ENCODE measurements around the gene FNDC1. TPM values are rescaled to one million over a fixed set of nuclear protein-coding genes. Genes with fewer than 3 reads are reported as not detected.
A peak's percentile ranks its signal among the peaks of the same experiment; 100 is the strongest.

FNDC1 gene
- total RNA-seq, 1 donor from 2014 or later: 0.09 TPM

DNA sequence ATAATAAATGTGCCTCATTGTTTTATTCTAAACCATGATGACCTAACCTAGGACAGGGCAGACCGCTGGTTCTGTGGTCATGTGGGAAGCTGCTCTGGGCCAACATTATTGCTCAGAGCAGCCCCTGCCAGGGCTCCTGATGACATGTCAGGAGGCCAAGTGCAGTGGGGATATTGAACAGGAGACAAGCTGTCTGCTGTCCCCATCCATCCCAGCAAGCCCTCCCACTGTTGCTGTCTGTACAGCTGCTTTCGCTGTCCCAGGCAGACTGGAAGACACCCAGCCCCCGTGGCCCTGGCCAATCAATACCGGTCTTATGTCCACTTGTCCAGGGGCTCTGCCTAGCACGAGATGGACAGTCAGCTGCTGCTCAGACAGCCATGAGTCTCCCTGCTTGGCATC is 43.2 kb upstream of the FNDC1 start:
- Mint-ChIP-seq H3K9me3 (no peaks in the 10 kb centered on the region), H3K4me1 (no peaks in the 10 kb centered on the region), H3K27me3 (ENCODE audit: low read depth) (peaks cover 8% of the 10 kb centered on the region), H3K4me3 (no peak overlapping the region), H3K36me3 (ENCODE audit: low read depth) (no peaks in the 10 kb centered on the region), H3K27ac (ENCODE audit: unreplicated experiment) (no peak overlapping the region)
- TF ChIP-seq, protein P1, sequence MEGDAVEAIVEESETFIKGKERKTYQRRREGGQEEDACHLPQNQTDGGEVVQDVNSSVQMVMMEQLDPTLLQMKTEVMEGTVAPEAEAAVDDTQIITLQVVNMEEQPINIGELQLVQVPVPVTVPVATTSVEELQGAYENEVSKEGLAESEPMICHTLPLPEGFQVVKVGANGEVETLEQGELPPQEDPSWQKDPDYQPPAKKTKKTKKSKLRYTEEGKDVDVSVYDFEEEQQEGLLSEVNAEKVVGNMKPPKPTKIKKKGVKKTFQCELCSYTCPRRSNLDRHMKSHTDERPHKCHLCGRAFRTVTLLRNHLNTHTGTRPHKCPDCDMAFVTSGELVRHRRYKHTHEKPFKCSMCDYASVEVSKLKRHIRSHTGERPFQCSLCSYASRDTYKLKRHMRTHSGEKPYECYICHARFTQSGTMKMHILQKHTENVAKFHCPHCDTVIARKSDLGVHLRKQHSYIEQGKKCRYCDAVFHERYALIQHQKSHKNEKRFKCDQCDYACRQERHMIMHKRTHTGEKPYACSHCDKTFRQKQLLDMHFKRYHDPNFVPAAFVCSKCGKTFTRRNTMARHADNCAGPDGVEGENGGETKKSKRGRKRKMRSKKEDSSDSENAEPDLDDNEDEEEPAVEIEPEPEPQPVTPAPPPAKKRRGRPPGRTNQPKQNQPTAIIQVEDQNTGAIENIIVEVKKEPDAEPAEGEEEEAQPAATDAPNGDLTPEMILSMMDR (conservative IDR thresholded peaks at IDR 0.05): no peak
- no peak for DNase-seq (ENCODE audit: low read depth, low spot score)

DNA sequence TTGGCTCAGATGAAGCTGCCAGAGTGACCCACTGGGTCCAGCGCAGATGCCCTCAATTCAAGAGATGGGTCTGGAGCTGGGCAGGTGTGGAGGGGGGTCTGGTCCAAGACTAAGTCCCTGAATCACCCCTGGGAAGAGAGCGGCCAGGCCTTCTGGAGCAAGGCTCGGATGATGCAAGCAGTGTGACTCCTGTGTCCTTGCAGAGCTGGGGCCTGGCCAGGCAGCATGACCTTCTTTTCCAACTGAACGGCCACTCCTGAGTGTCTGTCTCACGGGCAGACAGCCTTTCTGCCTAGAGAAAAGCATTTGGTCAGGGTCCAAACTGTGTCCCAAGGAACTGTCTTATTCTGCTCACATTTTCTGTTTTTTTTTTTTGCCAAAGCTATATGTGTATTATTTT is 42.6 kb upstream of the FNDC1 start:
- no peaks in the 10 kb centered on the region for H3K4me1 Mint-ChIP-seq
- H3K27me3 Mint-ChIP-seq (ENCODE audit: low read depth): peaks cover 8% of the 10 kb centered on the region
- H3K9me3 Mint-ChIP-seq: no peaks in the 10 kb centered on the region
- no peak for DNase-seq (ENCODE audit: low read depth, low spot score)
- no peak overlapping the region for H3K27ac Mint-ChIP-seq (ENCODE audit: unreplicated experiment)
- TF ChIP-seq, protein P1 (conservative IDR thresholded peaks at IDR 0.05): no peak
- no peak overlapping the region for H3K4me3 Mint-ChIP-seq
- no peaks in the 10 kb centered on the region for H3K36me3 Mint-ChIP-seq (ENCODE audit: low read depth)

DNA sequence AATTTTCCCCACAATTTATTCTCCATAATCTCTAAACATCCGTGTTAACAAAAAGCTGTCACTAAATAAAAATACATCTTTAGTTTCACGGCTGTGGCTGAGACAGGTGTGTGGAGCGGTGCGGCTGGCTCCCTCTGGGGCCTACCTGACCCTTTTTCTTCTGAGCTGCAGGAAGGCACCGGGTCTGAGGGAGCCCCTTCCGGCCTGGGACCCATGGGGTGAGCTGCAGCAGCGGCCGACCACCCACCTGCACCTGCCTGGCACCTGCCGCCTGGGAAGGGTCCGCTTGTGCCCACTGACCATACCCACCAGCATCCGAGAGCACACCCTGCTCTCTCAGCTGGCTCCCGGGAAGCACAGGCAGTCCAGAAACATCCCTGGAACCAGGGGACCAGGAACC is 41.5 kb upstream of the FNDC1 start:
- H3K27ac Mint-ChIP-seq (ENCODE audit: unreplicated experiment): no peak overlapping the region
- H3K36me3 Mint-ChIP-seq (ENCODE audit: low read depth): no peaks in the 10 kb centered on the region
- H3K9me3 Mint-ChIP-seq: no peaks in the 10 kb centered on the region
- no peak for DNase-seq (ENCODE audit: low read depth, low spot score)
- H3K27me3 Mint-ChIP-seq (ENCODE audit: low read depth): peaks cover 8% of the 10 kb centered on the region
- no peaks in the 10 kb centered on the region for H3K4me1 Mint-ChIP-seq
- TF ChIP-seq, protein P1 (conservative IDR thresholded peaks at IDR 0.05): no peak
- no peak overlapping the region for H3K4me3 Mint-ChIP-seq

DNA sequence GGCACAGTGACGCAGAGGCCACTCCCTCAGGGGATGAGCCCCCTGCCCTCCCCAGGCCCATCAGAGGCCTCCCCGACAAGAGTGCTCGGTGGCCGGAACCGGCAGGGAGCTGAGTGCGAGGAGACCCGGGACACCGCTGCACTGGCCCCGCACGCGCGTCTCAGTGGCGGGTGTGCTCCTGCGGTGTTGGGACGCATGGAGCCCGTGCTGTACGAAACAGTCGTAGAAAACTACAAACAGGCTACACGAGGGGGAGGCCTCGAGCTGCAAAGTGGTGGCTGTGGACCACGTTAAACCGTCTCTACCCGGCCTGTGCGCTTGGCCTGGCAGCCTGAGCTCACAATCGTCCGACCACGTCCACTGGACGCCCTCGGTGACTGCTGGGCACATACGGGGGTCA is 40.2 kb upstream of the FNDC1 start:
- Mint-ChIP-seq H3K4me1 (no peaks in the 10 kb centered on the region), H3K4me3 (no peak overlapping the region), H3K9me3 (no peaks in the 10 kb centered on the region), H3K36me3 (ENCODE audit: low read depth) (no peaks in the 10 kb centered on the region), H3K27ac (ENCODE audit: unreplicated experiment) (peak overlapping the region; percentile 83), H3K27me3 (ENCODE audit: low read depth) (peaks cover 9% of the 10 kb centered on the region)
- TF ChIP-seq, protein P1 (conservative IDR thresholded peaks at IDR 0.05): no peak
- no peak for DNase-seq (ENCODE audit: low read depth, low spot score)

DNA sequence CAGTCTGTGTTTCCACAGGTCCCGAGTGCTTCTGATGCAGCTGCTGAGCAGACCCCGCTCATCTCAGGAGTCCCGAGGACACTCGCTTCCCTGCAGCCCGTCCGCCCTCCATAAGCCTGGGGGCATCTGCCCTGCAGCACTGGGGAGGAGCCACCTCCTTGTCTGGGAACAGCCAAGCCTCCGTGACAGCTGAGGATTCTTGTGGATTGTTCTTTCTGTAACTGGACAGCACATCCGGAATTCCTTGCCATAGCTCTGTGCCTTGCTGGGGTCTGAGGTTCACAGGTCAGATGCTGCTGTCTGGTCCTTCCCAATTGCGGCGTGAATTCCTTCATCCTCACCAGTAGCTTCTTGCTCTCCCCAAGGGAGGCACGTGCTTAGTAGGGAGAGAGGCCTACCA is 38.4 kb upstream of the FNDC1 start:
- H3K4me3 Mint-ChIP-seq: no peak overlapping the region
- H3K27me3 Mint-ChIP-seq (ENCODE audit: low read depth): peaks cover 20% of the 10 kb centered on the region
- no peak overlapping the region for H3K27ac Mint-ChIP-seq (ENCODE audit: unreplicated experiment)
- no peaks in the 10 kb centered on the region for H3K9me3 Mint-ChIP-seq
- H3K4me1 Mint-ChIP-seq: no peaks in the 10 kb centered on the region
- TF ChIP-seq, protein P1 (conservative IDR thresholded peaks at IDR 0.05): no peak
- DNase-seq (ENCODE audit: low read depth, low spot score): no peak
- H3K36me3 Mint-ChIP-seq (ENCODE audit: low read depth): no peaks in the 10 kb centered on the region

DNA sequence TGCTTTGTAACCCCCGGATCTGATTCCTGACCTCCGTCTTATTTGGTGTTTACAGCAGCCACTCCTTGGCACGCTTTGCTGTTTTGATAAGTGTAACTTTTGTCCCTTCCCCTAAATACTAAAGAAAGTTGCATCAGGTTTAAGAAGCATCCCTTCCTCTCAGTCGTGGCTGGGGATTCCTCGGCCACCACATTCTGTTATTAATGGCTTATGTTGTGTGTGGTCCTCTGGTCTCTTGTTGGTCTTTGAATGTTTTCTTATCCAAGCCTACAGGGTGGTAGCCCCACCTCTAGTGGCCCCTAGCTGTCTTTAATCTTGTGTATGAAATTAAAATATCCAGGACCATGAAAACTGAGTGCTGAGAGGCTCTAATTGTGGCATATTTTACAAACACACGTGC is 37.5 kb upstream of the FNDC1 start:
- no peak overlapping the region for H3K27ac Mint-ChIP-seq (ENCODE audit: unreplicated experiment)
- no peak for DNase-seq (ENCODE audit: low read depth, low spot score)
- TF ChIP-seq, protein P1 (conservative IDR thresholded peaks at IDR 0.05): no peak
- no peaks in the 10 kb centered on the region for H3K36me3 Mint-ChIP-seq (ENCODE audit: low read depth)
- no peak overlapping the region for H3K4me3 Mint-ChIP-seq
- peaks cover 26% of the 10 kb centered on the region for H3K27me3 Mint-ChIP-seq (ENCODE audit: low read depth)
- H3K4me1 Mint-ChIP-seq: no peaks in the 10 kb centered on the region
- H3K9me3 Mint-ChIP-seq: no peaks in the 10 kb centered on the region

Data from neural crest cell (in vitro differentiated cells).